HepG2 (cell line): ENCODE measurements around the gene DIAPH1. TPM values are rescaled to one million over a fixed set of nuclear protein-coding genes. Genes with fewer than 3 reads are reported as not detected.

Experiments used
- BATF2 ChIP-seq: sonication (generic); formaldehyde crosslinking; IDR thresholded peaks from 2 replicates; pipeline ENCODE4 v1.8.0; 2022; ENCODE audit warnings: mild to moderate bottlenecking, missing genetic modification reagents, moderate library complexity
- CREBL2 ChIP-seq: sonication (generic); formaldehyde crosslinking; IDR thresholded peaks from 2 replicates; pipeline ENCODE4 v1.8.1; 2023; ENCODE audit warnings: missing genetic modification reagents, mild to moderate bottlenecking, borderline replicate concordance
- ETV6 ChIP-seq: sonication (generic); formaldehyde crosslinking; conservative IDR thresholded peaks from 2 replicates; pipeline ENCODE4 v1.4.0; 2020; ENCODE audit warnings: missing genetic modification reagents
- GATAD1 ChIP-seq: IDR thresholded peaks from 2 replicates; pipeline ENCODE4 v1.6.1; 2016; ENCODE audit warnings: missing genetic modification reagents, missing compliant biosample characterization
- GRHL1 ChIP-seq: sonication (generic); formaldehyde crosslinking; conservative IDR thresholded peaks from 2 replicates; pipeline ENCODE4 v1.8.0; 2022; ENCODE audit warnings: missing genetic modification reagents
- HNRNPUL1 ChIP-seq: fragments of 200-400 bp; formaldehyde crosslinking; IDR thresholded peaks from 2 replicates; pipeline ENCODE4 v1.6.1; 2017; ENCODE audit warnings: low read depth, mild to moderate bottlenecking, low read length, moderate library complexity
- IKZF1 ChIP-seq: fragments of 450-650 bp; IDR thresholded peaks from 2 replicates; pipeline ENCODE4 v1.7.1; 2016
- KLF6 ChIP-seq: IDR thresholded peaks from 2 replicates; pipeline ENCODE4 v1.8.0; 2016; ENCODE audit warnings: missing biosample characterization, missing genetic modification reagents
- PRDM15 ChIP-seq: sonication (generic); formaldehyde crosslinking; IDR thresholded peaks from 2 replicates; pipeline ENCODE4 v1.4.0; 2020; ENCODE audit warnings: missing genetic modification reagents
- RAD51 ChIP-seq: fragments of 450-650 bp; IDR thresholded peaks from 2 replicates; pipeline ENCODE4 v1.6.1; 2016; ENCODE audit warnings: borderline replicate concordance
- SATB2 ChIP-seq: sonication (generic); formaldehyde crosslinking; IDR thresholded peaks from 2 replicates; pipeline ENCODE4 v1.5.0; 2020; ENCODE audit warnings: missing genetic modification reagents
- SCMH1 ChIP-seq: sonication (generic); formaldehyde crosslinking; IDR thresholded peaks from 2 replicates; pipeline ENCODE4 v1.9.0; 2021; ENCODE audit warnings: missing genetic modification reagents, mild to moderate bottlenecking, borderline replicate concordance
- TRAFD1 ChIP-seq: sonication (generic); formaldehyde crosslinking; IDR thresholded peaks from 2 replicates; pipeline ENCODE4 v1.5.1; 2020; ENCODE audit warnings: missing genetic modification reagents, mild to moderate bottlenecking, borderline replicate concordance
- ZNF253 ChIP-seq: sonication (generic); formaldehyde crosslinking; IDR thresholded peaks from 2 replicates; pipeline ENCODE4 v1.8.0; 2022; ENCODE audit warnings: mild to moderate bottlenecking, missing genetic modification reagents, borderline replicate concordance
- ZNF33B ChIP-seq: sonication (generic); formaldehyde crosslinking; IDR thresholded peaks from 2 replicates; pipeline ENCODE4 v1.5.1; 2020; ENCODE audit warnings: mild to moderate bottlenecking, missing genetic modification reagents
- ZNF558 ChIP-seq: sonication (generic); formaldehyde crosslinking; IDR thresholded peaks from 2 replicates; pipeline ENCODE4 v1.9.0; 2022; ENCODE audit warnings: mild to moderate bottlenecking, missing genetic modification reagents, borderline replicate concordance
- ZNF569 ChIP-seq: sonication (generic); formaldehyde crosslinking; IDR thresholded peaks from 2 replicates; pipeline ENCODE4 v1.5.0; 2020; ENCODE audit warnings: mild to moderate bottlenecking, missing genetic modification reagents, moderate library complexity, borderline replicate concordance
- ZNF766 ChIP-seq: sonication (generic); formaldehyde crosslinking; IDR thresholded peaks from 2 replicates; pipeline ENCODE4 v1.5.0; 2020; ENCODE audit warnings: missing genetic modification reagents, borderline replicate concordance
- ZNF841 ChIP-seq: sonication (generic); formaldehyde crosslinking; IDR thresholded peaks from 2 replicates; pipeline ENCODE4 v1.8.1; 2023; ENCODE audit warnings: missing genetic modification reagents, borderline replicate concordance
- ZNF878 ChIP-seq: sonication (generic); formaldehyde crosslinking; IDR thresholded peaks from 2 replicates; pipeline ENCODE4 v1.8.1; 2023; ENCODE audit warnings: mild to moderate bottlenecking, missing genetic modification reagents, moderate library complexity
- ZSCAN22 ChIP-seq: sonication (generic); formaldehyde crosslinking; IDR thresholded peaks from 2 replicates; pipeline ENCODE4 v1.4.0; 2020; ENCODE audit warnings: mild to moderate bottlenecking, missing genetic modification reagents
- polyA plus RNA-seq, 8 experiments: library from polyadenylated mRNA; depleted of rRNA in 3 of 8; stranded (reverse) in 7 of 8; unstranded in 1 of 8; fragments of >200 nt; fragmentation: Illumina TruSeq in 4 of 8; extraction: Trizol in 4 of 8; gene quantifications; 2 replicates each; pipeline versions ENCODE4 v1.2.1 to v1.2.3, GENCODE V29; 2011 to 2016; ENCODE audit warnings: low read depth in 4 of 8, missing spikeins in 1 of 8, mixed read lengths in 1 of 8; ENCODE audit not compliant: insufficient read depth in 1 of 8
- total RNA-seq, 5 experiments: library from RNA; depleted of rRNA; stranded (reverse); fragments of >200 nt; fragmentation: Illumina TruSeq; extraction: Trizol; gene quantifications; 2 replicates each; pipeline ENCODE4 v1.2.3, GENCODE V29; 2016; ENCODE audit warnings: low read depth in 1 of 5

DIAPH1 gene
- total and polyA plus RNA-seq, 2 of the 13 experiments (the other 11 are each of a cell fraction or from before 2014, with no cell fraction given): 25.1 to 33.9 TPM

- TF ChIP-seq PRDM15 (CRISPR knock-in tag) (no peak), ZNF33B (CRISPR knock-in tag) (no peak), ZNF569 (no peak), RAD51 (no peak), ZNF878 (no peak), BATF2 (no peak), ZNF766 (CRISPR knock-in tag) (no peak; the same call in 1 of the 2 replicates), GRHL1 (no peak), ZNF558 (CRISPR knock-in tag) (no peak), IKZF1 (no peak), ZNF841 (CRISPR knock-in tag) (no peak), ZNF253 (CRISPR knock-in tag) (no peak), HNRNPUL1 (no peak), CREBL2 (no peak), SCMH1 (CRISPR knock-in tag) (no peak), ZSCAN22 (CRISPR knock-in tag) (no peak), ETV6 (no peak), TRAFD1 (CRISPR knock-in tag) (no peak), KLF6 (CRISPR knock-in tag) (no peak), GATAD1 (CRISPR knock-in tag) (peak; percentile 51; the same call in 1 of the 2 replicates), SATB2 (CRISPR knock-in tag) (no peak)
Observed at GRCh38 chr5:141524604-141525597, 93.9 kb downstream of the DIAPH1 start (continued).
